ENCODE measurements around the gene KDM4B.
"Not testable (repeated sequence)": the region's sequence is repeated elsewhere in the genome, so short reads cannot be mapped to it uniquely, and the experiment has no call there.

KDM4B gene

DNA sequence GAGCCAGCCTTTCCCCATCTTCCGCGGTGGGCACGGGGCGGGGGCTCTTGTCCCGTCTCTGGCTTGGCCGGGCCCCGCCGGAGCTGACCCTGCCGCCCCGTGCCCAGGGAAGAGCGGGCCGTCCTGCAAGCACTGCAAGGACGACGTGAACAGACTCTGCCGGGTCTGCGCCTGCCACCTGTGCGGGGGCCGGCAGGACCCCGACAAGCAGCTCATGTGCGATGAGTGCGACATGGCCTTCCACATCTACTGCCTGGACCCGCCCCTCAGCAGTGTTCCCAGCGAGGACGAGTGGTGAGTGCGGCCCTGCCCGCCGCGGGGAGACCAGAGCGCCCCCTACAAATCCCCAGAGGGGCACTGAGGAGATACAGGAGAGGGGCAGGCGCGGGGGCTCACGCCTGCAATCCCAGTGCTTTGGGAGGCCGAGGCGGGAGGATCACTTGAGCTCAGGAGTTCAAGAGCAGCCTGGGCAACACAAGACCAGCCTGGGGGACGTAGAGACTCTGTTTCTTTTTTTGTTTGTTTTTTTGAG, 27.2 kb upstream of the KDM4B start:
- not testable (repeated sequence) for H3K9me3 ChIP-seq (ENCODE audit: control insufficient read depth, insufficient read depth, low read length); H3K27me3 ChIP-seq (ENCODE audit: control insufficient read depth, insufficient read depth, low read length); H3K4me1 ChIP-seq (ENCODE audit: control insufficient read depth, insufficient read depth, low read length); H3K4me3 ChIP-seq (ENCODE audit: low read depth, low read length); H3K27ac ChIP-seq (ENCODE audit: low read depth, low read length); H3K9ac ChIP-seq (ENCODE audit: low read depth, low read length)
- peaks cover 50% of the 10 kb centered on the region for H3K36me3 ChIP-seq (ENCODE audit: control insufficient read depth, insufficient read depth, low read length)

GRCh38 chr19:4950650-4951049, 18.3 kb upstream of the KDM4B start:
- H3K27ac ChIP-seq (ENCODE audit: low read depth, low read length); H3K4me1 ChIP-seq (ENCODE audit: control insufficient read depth, insufficient read depth, low read length); H3K4me3 ChIP-seq (ENCODE audit: low read depth, low read length); H3K9ac ChIP-seq (ENCODE audit: low read depth, low read length); H3K9me3 ChIP-seq (ENCODE audit: control insufficient read depth, insufficient read depth, low read length); H3K27me3 ChIP-seq (ENCODE audit: control insufficient read depth, insufficient read depth, low read length): not testable (repeated sequence)
- peaks cover 86% of the 10 kb centered on the region for H3K36me3 ChIP-seq (ENCODE audit: control insufficient read depth, insufficient read depth, low read length)

DNA sequence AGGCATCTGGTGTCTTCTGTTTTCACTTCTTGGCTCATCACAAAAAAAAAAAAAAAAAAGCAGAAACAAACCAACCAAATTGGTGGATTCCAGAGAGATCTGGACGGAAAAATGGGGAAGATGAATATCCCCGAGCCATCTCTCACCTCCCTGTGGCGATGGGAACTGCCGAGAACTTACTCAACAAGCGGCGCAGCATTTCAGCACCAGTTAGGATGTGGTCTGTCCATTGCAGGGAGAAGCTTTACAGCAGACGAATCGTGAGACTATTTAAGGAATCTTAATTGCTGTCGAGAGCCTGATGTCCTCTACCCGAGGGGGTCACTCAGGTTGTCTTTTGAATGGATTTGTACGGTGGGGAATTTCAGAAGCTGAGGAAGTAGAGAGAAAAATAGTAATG, 17.3 kb upstream of the KDM4B start:
- H3K27me3 ChIP-seq (ENCODE audit: control insufficient read depth, insufficient read depth, low read length) = no peaks in the 10 kb centered on the region
- H3K27ac ChIP-seq (ENCODE audit: low read depth, low read length) = no peak overlapping the region
- H3K4me3 ChIP-seq (ENCODE audit: low read depth, low read length) = no peak overlapping the region
- no peak overlapping the region for H3K9ac ChIP-seq (ENCODE audit: low read depth, low read length)
- no peaks in the 10 kb centered on the region for H3K9me3 ChIP-seq (ENCODE audit: control insufficient read depth, insufficient read depth, low read length)
- H3K36me3 ChIP-seq (ENCODE audit: control insufficient read depth, insufficient read depth, low read length) = peaks cover 85% of the 10 kb centered on the region
- no peaks in the 10 kb centered on the region for H3K4me1 ChIP-seq (ENCODE audit: control insufficient read depth, insufficient read depth, low read length)

GRCh38 chr19:4952945-4953344, 16.0 kb upstream of the KDM4B start:
- H3K27ac ChIP-seq (ENCODE audit: low read depth, low read length) = no peak overlapping the region
- H3K9ac ChIP-seq (ENCODE audit: low read depth, low read length) = no peak overlapping the region
- peaks cover 82% of the 10 kb centered on the region for H3K36me3 ChIP-seq (ENCODE audit: control insufficient read depth, insufficient read depth, low read length)

DNA sequence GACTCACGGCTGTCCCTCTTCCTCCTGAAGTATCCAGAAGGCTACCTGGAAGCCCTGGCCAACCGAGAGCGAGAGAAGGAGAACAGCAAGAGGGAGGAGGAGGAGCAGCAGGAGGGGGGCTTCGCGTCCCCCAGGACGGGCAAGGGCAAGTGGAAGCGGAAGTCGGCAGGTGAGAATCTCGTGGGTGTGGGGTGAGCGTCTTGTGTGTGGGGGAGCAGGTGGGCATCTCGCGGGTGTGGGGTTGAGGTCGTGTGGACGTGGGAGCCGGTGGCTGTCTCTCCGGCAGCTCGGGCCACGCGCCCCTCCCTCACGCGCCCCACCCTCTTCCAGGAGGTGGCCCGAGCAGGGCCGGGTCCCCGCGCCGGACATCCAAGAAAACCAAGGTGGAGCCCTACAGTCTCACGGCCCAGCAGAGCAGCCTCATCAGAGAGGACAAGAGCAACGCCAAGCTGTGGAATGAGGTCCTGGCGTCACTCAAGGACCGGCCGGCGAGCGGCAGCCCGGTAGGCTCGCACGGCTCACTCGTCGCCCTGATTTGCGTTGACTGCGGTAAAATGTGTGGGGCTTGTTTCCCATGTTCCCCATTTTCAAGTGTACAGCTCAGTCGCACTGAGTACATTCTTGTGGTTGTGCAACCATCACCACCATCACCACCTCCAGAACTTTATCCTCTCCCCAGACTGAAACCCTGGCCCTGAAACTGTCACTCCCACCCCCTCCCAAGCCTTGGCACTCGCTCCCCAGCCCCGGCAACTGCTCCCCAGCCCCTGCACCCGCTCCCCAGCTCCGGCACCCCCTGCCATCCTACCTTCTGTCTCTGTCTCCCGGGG, 14.4 kb upstream of the KDM4B start:
- not testable (repeated sequence) for H3K27ac ChIP-seq (ENCODE audit: low read depth, low read length)

More at GRCh38 chr19:4952945-4953344, 16.0 kb upstream of the KDM4B start:
- Histone ChIP-seq H3K9me3 (ENCODE audit: control insufficient read depth, insufficient read depth, low read length) (no peaks in the 10 kb centered on the region), H3K27me3 (ENCODE audit: control insufficient read depth, insufficient read depth, low read length) (no peaks in the 10 kb centered on the region), H3K4me1 (ENCODE audit: control insufficient read depth, insufficient read depth, low read length) (no peaks in the 10 kb centered on the region), H3K4me3 (ENCODE audit: low read depth, low read length) (no peak overlapping the region)

GRCh38 chr19:4955274-4955673, 13.6 kb upstream of the KDM4B start:
- Histone ChIP-seq H3K9ac (ENCODE audit: low read depth, low read length) (no peak overlapping the region), H3K36me3 (ENCODE audit: control insufficient read depth, insufficient read depth, low read length) (peaks cover 82% of the 10 kb centered on the region), H3K9me3 (ENCODE audit: control insufficient read depth, insufficient read depth, low read length) (no peaks in the 10 kb centered on the region), H3K27ac (ENCODE audit: low read depth, low read length) (no peak overlapping the region), H3K4me3 (ENCODE audit: low read depth, low read length) (no peak overlapping the region), H3K27me3 (ENCODE audit: control insufficient read depth, insufficient read depth, low read length) (no peaks in the 10 kb centered on the region), H3K4me1 (ENCODE audit: control insufficient read depth, insufficient read depth, low read length) (no peaks in the 10 kb centered on the region)

More for the DNA sequence above, 14.4 kb upstream of the KDM4B start:
- peaks cover 82% of the 10 kb centered on the region for H3K36me3 ChIP-seq (ENCODE audit: control insufficient read depth, insufficient read depth, low read length)
- H3K4me3 ChIP-seq (ENCODE audit: low read depth, low read length); H3K9me3 ChIP-seq (ENCODE audit: control insufficient read depth, insufficient read depth, low read length); H3K27me3 ChIP-seq (ENCODE audit: control insufficient read depth, insufficient read depth, low read length); H3K4me1 ChIP-seq (ENCODE audit: control insufficient read depth, insufficient read depth, low read length); H3K9ac ChIP-seq (ENCODE audit: low read depth, low read length): not testable (repeated sequence)

- Histone ChIP-seq H3K36me3 (ENCODE audit: control insufficient read depth, insufficient read depth, low read length) (peaks cover 72% of the 10 kb centered on the region), H3K9ac (ENCODE audit: low read depth, low read length) (no peak overlapping the region), H3K27ac (ENCODE audit: low read depth, low read length) (no peak overlapping the region)
Observed at GRCh38 chr19:4957981-4958380, 10.9 kb upstream of the KDM4B start.

DNA sequence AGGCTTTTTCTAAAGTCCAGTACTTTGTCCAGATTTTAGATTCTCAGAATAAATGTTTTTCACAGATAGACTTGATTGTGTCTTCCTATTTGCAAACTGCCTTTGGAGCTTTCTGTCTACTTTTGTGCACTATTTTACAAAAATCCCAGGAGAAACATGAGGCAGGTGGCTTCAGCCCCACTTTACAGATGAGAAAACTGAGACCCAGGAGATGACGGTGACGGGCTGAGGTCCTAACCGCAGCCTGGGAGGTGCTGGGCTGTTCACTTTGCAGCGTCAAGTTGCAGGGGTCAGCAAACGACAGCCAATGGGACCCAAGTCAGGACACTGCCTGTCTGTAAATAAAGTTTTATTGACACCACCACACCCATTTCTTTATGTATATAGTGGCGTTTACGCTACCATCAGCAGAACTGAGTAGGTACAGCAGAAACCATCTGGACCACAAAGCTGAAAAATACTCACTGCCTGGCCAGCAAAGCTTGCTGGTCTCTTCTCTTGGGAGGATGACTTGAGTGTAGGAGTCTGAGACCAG, 6.8 kb upstream of the KDM4B start:
- peaks cover 36% of the 10 kb centered on the region for H3K36me3 ChIP-seq (ENCODE audit: control insufficient read depth, insufficient read depth, low read length)
- no peak overlapping the region for H3K9ac ChIP-seq (ENCODE audit: low read depth, low read length)
- no peak overlapping the region for H3K4me3 ChIP-seq (ENCODE audit: low read depth, low read length)
- no peaks in the 10 kb centered on the region for H3K4me1 ChIP-seq (ENCODE audit: control insufficient read depth, insufficient read depth, low read length)
- H3K9me3 ChIP-seq (ENCODE audit: control insufficient read depth, insufficient read depth, low read length) = no peaks in the 10 kb centered on the region
- no peak overlapping the region for H3K27ac ChIP-seq (ENCODE audit: low read depth, low read length)
- H3K27me3 ChIP-seq (ENCODE audit: control insufficient read depth, insufficient read depth, low read length) = no peaks in the 10 kb centered on the region

More at GRCh38 chr19:4957981-4958380, 10.9 kb upstream of the KDM4B start:
- Histone ChIP-seq H3K9me3 (ENCODE audit: control insufficient read depth, insufficient read depth, low read length) (no peaks in the 10 kb centered on the region), H3K27me3 (ENCODE audit: control insufficient read depth, insufficient read depth, low read length) (no peaks in the 10 kb centered on the region), H3K4me3 (ENCODE audit: low read depth, low read length) (no peak overlapping the region), H3K4me1 (ENCODE audit: control insufficient read depth, insufficient read depth, low read length) (no peaks in the 10 kb centered on the region)

DNA sequence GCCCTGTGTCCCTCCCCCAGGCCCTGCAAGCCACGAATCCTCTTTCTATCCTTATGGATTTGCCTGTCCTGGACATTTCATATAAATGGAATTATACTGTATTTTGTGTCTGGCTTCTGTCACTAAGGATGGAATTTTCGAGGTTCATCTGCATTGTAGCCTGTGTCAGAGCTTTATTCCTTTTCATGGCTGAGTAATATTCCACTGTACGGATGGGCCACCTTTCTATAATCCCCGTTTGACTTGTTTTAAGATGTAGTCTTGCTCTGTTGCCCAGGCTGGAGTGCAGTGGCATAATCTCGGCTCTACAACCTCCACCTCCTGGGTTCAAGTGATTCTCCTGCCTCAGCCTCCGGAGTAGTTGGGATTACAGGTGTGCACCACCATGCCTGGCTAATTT, 3.9 kb upstream of the KDM4B start:
- no peak overlapping the region for H3K9ac ChIP-seq (ENCODE audit: low read depth, low read length)
- H3K9me3 ChIP-seq (ENCODE audit: control insufficient read depth, insufficient read depth, low read length) = no peaks in the 10 kb centered on the region
- no peaks in the 10 kb centered on the region for H3K27me3 ChIP-seq (ENCODE audit: control insufficient read depth, insufficient read depth, low read length)
- no peak overlapping the region for H3K4me3 ChIP-seq (ENCODE audit: low read depth, low read length)
- no peak overlapping the region for H3K27ac ChIP-seq (ENCODE audit: low read depth, low read length)
- H3K36me3 ChIP-seq (ENCODE audit: control insufficient read depth, insufficient read depth, low read length) = peaks cover 15% of the 10 kb centered on the region
- H3K4me1 ChIP-seq (ENCODE audit: control insufficient read depth, insufficient read depth, low read length) = peaks cover 4% of the 10 kb centered on the region; the same call in 1 of the 2 replicates

GRCh38 chr19:4966591-4966990, 2.3 kb upstream of the KDM4B start:
- Histone ChIP-seq H3K9ac (ENCODE audit: low read depth, low read length) (no peak overlapping the region), H3K9me3 (ENCODE audit: control insufficient read depth, insufficient read depth, low read length) (no peaks in the 10 kb centered on the region), H3K27ac (ENCODE audit: low read depth, low read length) (no peak overlapping the region), H3K27me3 (ENCODE audit: control insufficient read depth, insufficient read depth, low read length) (no peaks in the 10 kb centered on the region), H3K36me3 (ENCODE audit: control insufficient read depth, insufficient read depth, low read length) (peaks cover 11% of the 10 kb centered on the region), H3K4me1 (ENCODE audit: control insufficient read depth, insufficient read depth, low read length) (peaks cover 18% of the 10 kb centered on the region), H3K4me3 (ENCODE audit: low read depth, low read length) (no peak overlapping the region)

DNA sequence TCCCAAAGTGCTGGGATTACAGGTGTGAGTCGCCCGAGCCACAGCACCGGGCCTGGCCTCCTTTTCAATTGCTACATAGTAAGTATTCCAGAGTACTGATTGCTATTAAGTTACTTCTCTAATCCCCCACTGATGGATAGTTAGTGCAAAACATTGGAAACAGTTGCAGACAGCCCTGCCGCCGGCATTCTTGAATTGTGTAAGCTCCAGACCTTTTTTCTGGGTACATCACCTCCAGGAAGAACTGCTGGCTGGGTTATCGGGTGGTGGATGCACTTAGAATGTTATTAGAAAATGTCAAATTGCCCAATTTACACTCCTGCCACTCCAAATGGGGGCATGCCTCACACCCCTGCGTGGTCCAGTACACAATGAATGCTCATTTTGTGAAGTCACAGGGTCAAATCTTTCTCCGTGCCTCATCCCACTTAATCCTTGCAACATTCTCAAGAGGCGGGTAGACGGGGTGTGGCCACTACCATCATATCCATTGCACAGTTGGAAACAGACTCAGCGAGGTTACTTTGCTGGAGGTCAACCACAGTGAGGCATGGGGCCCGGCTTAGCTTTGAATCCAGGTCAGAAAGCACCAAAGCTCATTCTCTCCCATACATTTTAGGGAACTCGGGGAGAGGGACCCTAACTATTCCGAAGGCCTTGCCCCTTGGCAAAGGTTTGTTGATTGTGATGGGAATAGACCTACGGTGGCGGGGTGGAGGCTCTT, 1.0 kb upstream of the KDM4B start:
- Histone ChIP-seq H3K27me3 (ENCODE audit: control insufficient read depth, insufficient read depth, low read length) (no peaks in the 10 kb centered on the region), H3K4me3 (ENCODE audit: low read depth, low read length) (peak overlapping the region; percentile 51), H3K4me1 (ENCODE audit: control insufficient read depth, insufficient read depth, low read length) (peaks cover 18% of the 10 kb centered on the region), H3K36me3 (ENCODE audit: control insufficient read depth, insufficient read depth, low read length) (no peaks in the 10 kb centered on the region), H3K9ac (ENCODE audit: low read depth, low read length) (no peak overlapping the region), H3K27ac (ENCODE audit: low read depth, low read length) (no peak overlapping the region), H3K9me3 (ENCODE audit: control insufficient read depth, insufficient read depth, low read length) (no peaks in the 10 kb centered on the region)
